ENCODE measurements around the gene YAP1.

YAP1 gene

DNA sequence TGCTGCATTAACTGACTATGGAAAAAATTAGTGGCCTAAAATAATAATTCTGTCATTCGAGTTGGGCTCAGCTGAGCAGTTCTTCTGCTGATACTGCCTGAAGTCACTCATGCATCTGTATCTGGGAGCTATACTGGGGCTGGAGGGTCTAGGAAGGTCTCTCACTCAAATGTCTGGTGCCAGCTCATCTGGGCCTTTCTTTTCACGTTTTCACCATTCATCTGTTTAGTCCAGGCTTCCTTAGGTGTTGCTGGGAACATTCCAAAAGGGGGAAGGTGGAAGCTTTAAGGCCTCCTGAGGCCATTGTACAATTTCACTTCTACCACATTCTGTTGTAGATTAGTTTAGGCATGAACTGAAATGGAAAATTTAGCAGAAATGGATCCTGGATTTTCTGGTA, 28.0 kb downstream of the YAP1 start:
- no peak for TF ChIP-seq CTCF (IDR thresholded peaks at IDR 0.05; ENCODE audit: extremely low read depth, missing control alignments)

GRCh38 chr11:102138670-102139069, 28.4 kb downstream of the YAP1 start:
- no peak for DNase-seq (ENCODE audit: low spot score)
- no peak for TF ChIP-seq CTCF (IDR thresholded peaks at IDR 0.05; ENCODE audit: extremely low read depth, missing control alignments)

More for the DNA sequence above, 28.0 kb downstream of the YAP1 start:
- DNase-seq (ENCODE audit: low spot score): no peak

GRCh38 chr11:102139081-102139498, 28.8 kb downstream of the YAP1 start:
- no peak for TF ChIP-seq CTCF (IDR thresholded peaks at IDR 0.05; ENCODE audit: extremely low read depth, missing control alignments)
- DNase-seq (ENCODE audit: low spot score): no peak

DNA sequence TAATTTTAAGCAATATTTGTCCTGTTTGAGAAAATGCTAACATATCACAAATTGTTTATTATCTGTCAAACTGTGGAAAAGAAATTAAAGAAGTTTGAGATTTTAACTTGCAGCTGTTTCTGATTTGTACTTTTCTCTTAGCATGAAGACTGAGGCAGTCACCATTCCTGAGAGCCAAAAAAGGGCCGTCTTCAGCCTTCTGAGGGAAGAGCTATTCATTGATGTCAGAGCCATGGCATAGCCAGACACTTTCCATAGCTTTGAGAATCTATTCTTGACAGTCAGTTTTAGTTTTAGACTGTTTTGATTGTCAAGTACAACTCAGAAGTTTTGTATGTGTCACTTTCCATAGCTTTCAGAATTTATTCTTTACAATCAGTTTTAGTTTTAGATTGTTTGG, 32.1 kb downstream of the YAP1 start:
- TF ChIP-seq CTCF (IDR thresholded peaks at IDR 0.05; ENCODE audit: extremely low read depth, missing control alignments): no peak
- DNase-seq (ENCODE audit: low spot score): no peak

DNA sequence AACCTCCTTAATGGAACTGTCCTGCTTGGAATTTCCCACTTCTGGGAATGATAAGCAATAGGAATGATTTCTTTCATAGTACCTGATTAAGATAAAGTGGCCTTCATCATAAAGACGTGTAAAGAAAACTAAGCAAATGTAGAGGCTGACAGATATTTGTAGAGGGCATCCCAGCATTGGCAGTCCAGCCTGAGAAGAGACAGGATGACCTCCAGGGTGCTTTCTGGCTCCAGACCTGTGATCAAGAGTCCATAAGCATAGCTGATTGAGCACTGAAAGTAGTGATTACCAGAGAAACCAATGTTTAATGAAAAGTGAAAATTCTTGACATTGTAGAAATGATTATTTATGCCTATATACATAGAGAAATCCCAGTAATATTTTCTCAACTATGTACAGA, 33.6 kb downstream of the YAP1 start:
- TF ChIP-seq CTCF (IDR thresholded peaks at IDR 0.05; ENCODE audit: extremely low read depth, missing control alignments): no peak
- DNase-seq (ENCODE audit: low spot score): no peak

- TF ChIP-seq CTCF (IDR thresholded peaks at IDR 0.05; ENCODE audit: extremely low read depth, missing control alignments): no peak
- no peak for DNase-seq (ENCODE audit: low spot score)
Observed at GRCh38 chr11:102144357-102145355, 34.4 kb downstream of the YAP1 start.

GRCh38 chr11:102147015-102147414, 36.8 kb downstream of the YAP1 start:
- TF ChIP-seq CTCF (IDR thresholded peaks at IDR 0.05; ENCODE audit: extremely low read depth, missing control alignments): no peak
- no peak for DNase-seq (ENCODE audit: low spot score)

Data from GM20000 (cell line).